Hematopoietic multipotent progenitor cell treated with erythropoietin and hydrocortisone succinate and interleukin-3 and kit ligand, for 4 days (in vitro differentiated cells): ENCODE measurements around the gene TAF1A.

Source experiments
- DNase-seq: peaks from one replicate; pipeline ENCODE4 v3.0.0-alpha.2; 2015

Gene TAF1A

GRCh38 chr1:222594789-222595188, 5.1 kb upstream of the TAF1A start:
- DNase-seq, result no peak

- DNase-seq, result no peak
Observed at GRCh38 chr1:222592171-222592570, 2.4 kb upstream of the TAF1A start.

- DNase-seq, result no peak
Observed at GRCh38 chr1:222588135-222588534, 1.6 kb downstream of the TAF1A start.

- DNase-seq, result no peak
Observed at GRCh38 chr1:222586842-222587241, 2.9 kb downstream of the TAF1A start.

- DNase-seq, result peak; percentile 21
Observed at GRCh38 chr1:222583079-222583478, 6.7 kb downstream of the TAF1A start.

GRCh38 chr1:222582099-222582774, 7.5 kb downstream of the TAF1A start:
- no peak for DNase-seq

GRCh38 chr1:222579316-222579715, 10.4 kb downstream of the TAF1A start:
- no peak for DNase-seq

- DNase-seq, result no peak
Observed at GRCh38 chr1:222570837-222571236, 18.9 kb downstream of the TAF1A start.

GRCh38 chr1:222561656-222562055, 28.1 kb downstream of the TAF1A start:
- no peak for DNase-seq

- DNase-seq, result no peak
Observed at GRCh38 chr1:222557574-222557973, 32.2 kb downstream of the TAF1A start.

GRCh38 chr1:222557148-222557547, 32.6 kb downstream of the TAF1A start:
- DNase-seq, result no peak

- no peak for DNase-seq
Observed at GRCh38 chr1:222555992-222556615, 33.6 kb downstream of the TAF1A start.

- DNase-seq, result no peak
Observed at GRCh38 chr1:222554177-222554576, 35.6 kb downstream of the TAF1A start.

- DNase-seq, result no peak
Observed at GRCh38 chr1:222552882-222553281, 36.9 kb downstream of the TAF1A start.

- no peak for DNase-seq
Observed at GRCh38 chr1:222547944-222548671, 41.6 kb downstream of the TAF1A start, which contains the start of gene HHIPL2. TSS of gene HHIPL2 (minus strand) at chr1:222548104. CDS start at chr1:222548044, 60 bp downstream.

GRCh38 chr1:222547260-222547614, 42.5 kb downstream of the TAF1A start:
- no peak for DNase-seq

GRCh38 chr1:222546548-222547259, 43.0 kb downstream of the TAF1A start:
- no peak for DNase-seq

GRCh38 chr1:222546091-222546490, 43.6 kb downstream of the TAF1A start:
- no peak for DNase-seq

- DNase-seq, result no peak
Observed at GRCh38 chr1:222543817-222544216, 45.9 kb downstream of the TAF1A start.

- no peak for DNase-seq
Observed at GRCh38 chr1:222540598-222540995, 49.1 kb downstream of the TAF1A start.

GRCh38 chr1:222539951-222540597, 49.7 kb downstream of the TAF1A start:
- DNase-seq, result no peak

GRCh38 chr1:222535455-222535854, 54.3 kb downstream of the TAF1A start:
- DNase-seq, result no peak

- DNase-seq, result no peak
Observed at GRCh38 chr1:222530852-222531251, 58.9 kb downstream of the TAF1A start.
